ENCODE results near the gene NPIPB5.
"Not testable (repeated sequence)": the region's sequence is repeated elsewhere in the genome, so short reads cannot be mapped to it uniquely, and the experiment has no call there.

NPIPB5 gene

GRCh38 chr16:22510591-22510990 lies at the start of gene NPIPB5:
Gene NPIPB5, plus strand, starts transcription at chr16:22510891. Its CDS starts 2,911 bp downstream, at chr16:22513802.
- DNase-seq (ENCODE audit: low read depth in 2 of 2) = not testable (repeated sequence)

DNA sequence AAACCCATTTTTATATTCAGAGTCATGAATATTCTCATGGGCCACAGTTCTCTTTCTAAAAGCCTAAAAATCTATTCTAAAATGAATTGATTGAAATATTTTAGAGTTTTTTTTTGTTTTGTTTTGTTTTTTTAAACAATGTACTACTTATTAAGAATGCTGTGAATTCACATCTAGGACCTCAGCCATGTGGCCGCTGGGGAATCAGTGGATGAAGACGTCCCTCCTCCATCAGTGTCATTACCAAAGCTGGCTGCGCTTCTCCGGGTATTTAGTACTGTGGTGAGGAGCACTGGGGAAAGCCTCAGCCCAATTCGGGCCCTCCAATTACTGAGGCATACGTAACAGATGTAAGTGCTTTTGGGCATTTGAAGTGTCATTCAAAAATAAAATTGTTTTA lies 41.8 kb upstream of the NPIPB5 start:
- DNase-seq (ENCODE audit: low read depth in 2 of 2) = not testable (repeated sequence)

GRCh38 chr16:22537996-22538395 lies 27.3 kb downstream of the NPIPB5 start:
- DNase-seq (ENCODE audit: low read depth in 2 of 2) = not testable (repeated sequence)

DNA sequence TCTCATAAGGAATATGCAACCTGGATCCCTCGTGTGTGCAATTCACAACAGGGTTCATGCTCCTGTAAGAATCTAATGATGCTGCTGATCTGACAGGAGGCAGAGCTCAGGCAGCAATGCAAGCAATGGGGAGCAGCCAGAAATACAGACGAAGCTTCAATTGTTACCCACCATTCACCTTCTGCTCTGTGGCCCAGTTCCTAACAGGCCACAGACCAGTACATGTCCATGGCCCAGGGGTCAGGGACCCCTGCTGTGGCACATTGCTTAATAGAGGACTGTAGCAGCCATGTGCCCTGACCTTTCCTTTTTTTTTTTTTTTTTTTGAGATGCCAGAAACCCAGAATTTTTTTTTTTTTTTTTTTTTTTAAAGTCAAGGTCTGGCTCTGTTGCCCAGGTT lies 34.1 kb downstream of the NPIPB5 start:
- not testable (repeated sequence) for DNase-seq (ENCODE audit: low read depth in 2 of 2)

DNA sequence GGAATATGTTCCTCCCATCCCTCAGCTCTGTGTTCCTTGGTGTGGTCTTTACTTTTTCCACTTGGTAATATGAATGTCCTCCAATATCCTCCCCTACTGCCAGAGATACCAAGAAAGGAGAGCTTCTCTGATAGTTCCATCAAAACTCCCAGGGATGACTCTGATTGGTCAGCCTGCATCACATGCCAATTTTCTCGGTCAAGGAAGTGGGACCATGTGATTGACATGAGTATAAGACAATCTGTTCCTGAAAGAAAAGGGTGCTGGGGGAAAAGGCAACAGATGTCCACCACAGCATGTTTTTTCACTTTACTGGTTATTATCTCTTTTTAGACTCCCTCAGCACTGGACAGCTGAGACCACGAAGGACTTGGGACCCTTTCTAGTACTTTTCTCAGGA lies 35.9 kb downstream of the NPIPB5 start:
- not testable (repeated sequence) for DNase-seq (ENCODE audit: low read depth in 2 of 2)

DNA sequence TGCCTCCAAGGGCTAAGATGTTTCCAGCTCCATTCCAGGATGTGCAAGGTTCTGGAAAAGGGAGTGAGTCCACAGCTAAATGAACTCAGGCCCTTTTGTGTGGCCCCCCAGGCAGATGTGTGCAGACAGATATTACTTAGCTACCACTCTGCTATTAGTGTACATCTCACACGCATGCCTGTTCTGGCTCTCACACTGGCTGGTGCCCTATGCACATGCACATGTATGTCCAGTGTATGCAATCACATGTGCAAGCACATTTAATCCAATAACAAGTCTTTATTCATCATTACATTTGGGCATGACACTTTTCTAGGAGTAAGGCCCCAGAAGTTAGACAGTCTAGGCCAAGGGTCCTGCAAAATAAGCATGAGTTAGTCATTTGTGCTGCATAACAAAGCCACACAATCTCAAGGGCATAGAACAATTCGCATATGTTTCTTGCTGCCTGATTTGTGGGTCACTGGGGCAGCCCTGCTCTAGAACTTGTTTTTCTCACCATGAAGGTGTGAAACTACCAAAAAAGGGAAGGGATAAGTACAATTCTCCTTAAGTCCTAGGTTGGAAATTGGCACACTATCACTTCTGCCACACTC lies 36.6 kb downstream of the NPIPB5 start:
- DNase-seq (ENCODE audit: low read depth in 2 of 2) = not testable (repeated sequence)

GRCh38 chr16:22549853-22550252 lies 39.2 kb downstream of the NPIPB5 start:
- DNase-seq (ENCODE audit: low read depth in 2 of 2) = not testable (repeated sequence)

GRCh38 chr16:22551143-22551542 lies 40.5 kb downstream of the NPIPB5 start:
- not testable (repeated sequence) for DNase-seq (ENCODE audit: low read depth in 2 of 2)

DNA sequence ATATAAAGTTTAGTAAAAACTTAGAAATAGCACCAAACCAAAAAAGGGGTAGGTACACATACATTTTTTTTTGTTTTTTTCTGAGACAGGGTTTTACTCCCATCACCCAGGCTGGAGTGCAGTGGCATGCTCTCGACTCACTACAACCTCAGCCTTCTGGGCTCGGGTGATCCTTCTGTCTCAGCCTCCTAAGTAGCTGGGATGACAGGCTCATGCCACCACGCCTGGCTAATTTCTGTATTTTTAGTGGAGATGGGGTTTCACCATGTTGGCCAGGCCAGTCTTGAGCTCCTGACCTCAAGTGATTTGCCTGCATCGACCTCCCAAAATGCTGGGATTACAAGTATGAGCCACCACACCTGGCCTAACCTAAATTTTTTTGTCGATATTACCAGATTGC lies 41.0 kb downstream of the NPIPB5 start:
- DNase-seq (ENCODE audit: low read depth in 2 of 2) = not testable (repeated sequence)

- DNase-seq (ENCODE audit: low read depth in 2 of 2) = not testable (repeated sequence)
These were observed 46.1 kb downstream of the NPIPB5 start for GRCh38 chr16:22556759-22557158.
